Stimulated activated CD8-positive, alpha-beta memory T cell treated with anti-CD3 and anti-CD28 coated beads, Interleukin-12 subunit alpha, Interleukin-12 subunit beta, amount 100 ng/mL, for 24 hours (primary cell): Measurements from ENCODE around the gene DNAJC15.
"Not testable (repeated sequence)": the region's sequence is repeated elsewhere in the genome, so short reads cannot be mapped to it uniquely, and the experiment has no call there.

Experiments used
- DNase-seq: peaks from one replicate; pipeline ENCODE4 v3.0.0-alpha.2; 2020; ENCODE audit errors: extremely low read depth

DNAJC15 gene

DNA sequence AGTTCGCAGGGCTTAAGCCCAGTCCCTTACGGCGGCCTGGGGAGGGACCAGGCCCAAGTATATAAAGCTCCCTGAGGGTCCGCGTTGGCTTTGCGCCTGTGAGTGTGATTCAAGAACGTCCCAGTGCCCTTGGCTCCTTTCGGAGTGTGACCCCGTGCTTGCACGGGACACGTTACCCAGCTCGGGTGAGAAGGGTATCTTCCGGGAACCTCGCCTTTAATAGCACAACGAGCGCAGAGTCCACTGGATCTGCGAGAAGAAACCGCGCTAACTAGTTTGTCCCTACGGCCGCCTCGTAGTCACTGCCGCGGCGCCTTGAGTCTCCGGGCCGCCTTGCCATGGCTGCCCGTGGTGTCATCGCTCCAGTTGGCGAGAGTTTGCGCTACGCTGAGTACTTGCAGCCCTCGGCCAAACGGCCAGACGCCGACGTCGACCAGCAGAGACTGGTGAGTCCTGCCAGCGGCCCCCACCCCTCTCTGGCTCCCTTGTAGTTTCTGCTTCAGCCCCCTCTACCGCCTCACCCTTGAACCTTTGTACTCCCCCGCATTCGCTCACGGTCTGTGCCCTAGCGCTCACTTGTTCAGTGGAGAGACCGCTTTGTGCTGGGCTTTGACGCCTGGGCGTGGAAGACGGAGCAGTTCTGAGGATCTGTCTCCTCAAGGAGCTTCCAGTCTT lies at the start of gene DNAJC15:
DNAJC15 (plus strand) TSS at position 298 of the 675 bp plus-strand sequence; CDS start at position 339, 41 bp downstream.
- peak; percentile 42 for DNase-seq

DNA sequence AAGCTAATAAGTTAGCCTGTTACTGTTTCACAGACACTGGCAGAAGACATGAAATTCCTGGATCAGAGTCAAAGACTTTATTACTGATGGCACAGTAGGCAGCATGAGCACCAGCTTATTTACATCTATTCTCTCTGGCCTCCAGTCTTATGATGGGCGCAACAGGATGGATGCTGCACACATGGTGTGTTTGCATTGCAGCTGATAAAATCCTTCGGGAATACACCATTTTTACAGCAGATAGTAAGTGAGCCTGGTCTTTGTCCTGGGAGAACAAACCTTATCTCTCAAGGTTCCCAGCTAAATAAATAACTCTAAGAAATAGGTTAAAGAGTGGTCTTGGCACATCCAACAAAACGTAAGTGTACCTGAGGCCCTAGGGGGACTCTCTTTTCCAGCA lies 47.3 kb upstream of the DNAJC15 start:
- DNase-seq: no peak

GRCh38 chr13:42977219-42977659 lies 46.1 kb upstream of the DNAJC15 start:
- DNase-seq: no peak

- no peak for DNase-seq
These were observed 42.1 kb upstream of the DNAJC15 start for GRCh38 chr13:42981317-42981716.

DNA sequence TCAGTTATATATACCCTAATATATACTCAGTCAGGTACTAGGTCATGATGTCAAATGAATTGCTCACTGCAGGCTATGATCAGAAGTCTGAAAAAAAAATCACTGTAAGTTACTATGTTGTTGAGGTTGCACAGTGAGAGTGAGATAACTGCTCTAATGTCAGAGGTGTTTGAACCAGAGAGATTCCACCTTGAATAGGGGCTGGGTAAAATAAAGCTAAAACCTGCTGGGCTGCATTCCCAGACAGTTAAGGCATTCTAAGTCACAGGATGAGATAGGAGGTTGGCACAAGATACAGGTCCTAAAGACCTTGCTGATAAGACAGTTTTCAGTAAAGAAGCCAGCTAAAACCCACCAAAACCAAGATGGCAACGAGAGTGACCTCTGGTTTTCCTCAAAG lies 41.5 kb upstream of the DNAJC15 start:
- no peak for DNase-seq

- no peak for DNase-seq
These were observed 39.4 kb upstream of the DNAJC15 start for GRCh38 chr13:42984026-42984425.

DNA sequence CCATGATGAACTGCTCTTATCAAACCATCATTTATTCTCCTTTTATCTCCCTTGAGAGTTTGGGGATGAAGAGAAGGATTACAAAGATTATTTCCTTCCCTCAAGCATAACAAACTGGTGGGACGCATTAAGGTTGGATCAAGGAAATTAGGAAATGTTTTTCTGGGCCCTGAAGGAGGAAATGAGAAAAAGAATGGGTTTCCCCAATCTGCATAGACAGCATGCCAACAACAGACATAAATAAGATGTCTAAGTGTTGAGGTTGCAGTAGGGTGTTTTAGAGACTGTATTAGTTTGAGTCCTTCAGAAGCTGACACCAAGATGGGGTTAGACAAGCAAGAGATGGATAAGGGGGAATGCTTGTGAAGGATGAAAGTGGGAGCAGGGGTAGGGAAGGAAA lies 38.7 kb upstream of the DNAJC15 start:
- DNase-seq: no peak

GRCh38 chr13:42985312-42986175 lies 37.8 kb upstream of the DNAJC15 start:
- DNase-seq: no peak

DNA sequence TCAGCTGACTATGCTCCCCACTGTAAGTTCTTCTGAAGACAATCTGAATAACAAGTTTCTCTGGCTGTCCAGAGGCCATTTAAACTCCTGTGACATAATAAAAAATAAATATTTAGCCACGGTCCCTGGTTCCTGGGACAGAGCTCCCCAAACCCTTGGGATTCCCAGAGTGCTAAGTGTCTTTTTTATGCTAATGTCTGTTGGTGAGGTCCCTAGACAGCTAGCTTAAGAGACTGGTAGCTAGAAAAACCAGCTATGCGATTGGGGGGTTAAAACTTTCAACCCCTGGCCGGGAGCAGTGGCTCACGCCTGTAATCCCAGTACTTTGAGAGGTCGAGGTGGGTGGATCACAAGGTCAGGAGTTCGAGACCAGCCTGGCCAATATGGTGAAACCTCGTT lies 37.2 kb upstream of the DNAJC15 start:
- DNase-seq: no peak

DNA sequence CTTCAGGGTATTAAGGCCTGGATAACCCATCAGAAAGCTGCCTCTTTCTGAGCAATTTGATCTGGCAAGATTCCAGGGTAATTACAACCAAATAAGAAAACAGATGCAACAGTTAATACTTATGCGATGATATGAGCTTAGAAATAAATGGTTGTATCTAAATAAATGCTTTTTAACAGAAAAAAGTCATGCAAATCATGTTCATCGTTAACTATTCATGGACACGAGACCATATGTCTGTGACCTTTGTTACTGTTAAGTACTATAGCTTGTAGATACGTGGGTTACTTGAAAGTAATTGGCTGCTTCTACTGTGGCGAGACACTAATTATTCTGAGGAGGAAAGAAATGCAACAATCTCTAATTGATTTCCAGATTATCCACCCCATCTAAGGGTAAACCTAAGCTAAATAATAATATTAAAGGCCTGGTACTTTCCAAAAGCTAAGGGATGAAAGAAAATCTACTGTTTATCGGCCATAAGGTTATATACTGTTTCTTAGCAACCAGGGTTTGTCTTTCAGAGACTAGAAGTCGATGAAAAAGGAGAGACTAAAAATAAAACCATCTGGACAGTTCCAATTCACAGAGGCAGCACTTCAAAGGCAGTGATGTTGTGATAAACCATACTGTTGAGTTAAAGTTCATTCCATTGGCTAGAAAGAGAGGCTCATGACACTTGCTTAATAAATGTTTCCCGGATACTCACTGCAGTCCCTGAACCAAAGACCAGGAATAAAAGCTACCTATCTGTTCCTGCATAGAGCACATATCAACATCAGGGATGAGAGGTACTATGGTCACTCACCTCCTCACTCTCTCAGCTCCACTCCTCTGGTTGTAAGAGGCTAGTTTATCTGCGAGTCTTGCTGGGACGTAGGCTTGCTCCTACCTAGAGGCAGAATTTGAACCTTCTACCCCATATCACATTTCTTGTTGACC lies 32.8 kb upstream of the DNAJC15 start:
- no peak for DNase-seq

DNA sequence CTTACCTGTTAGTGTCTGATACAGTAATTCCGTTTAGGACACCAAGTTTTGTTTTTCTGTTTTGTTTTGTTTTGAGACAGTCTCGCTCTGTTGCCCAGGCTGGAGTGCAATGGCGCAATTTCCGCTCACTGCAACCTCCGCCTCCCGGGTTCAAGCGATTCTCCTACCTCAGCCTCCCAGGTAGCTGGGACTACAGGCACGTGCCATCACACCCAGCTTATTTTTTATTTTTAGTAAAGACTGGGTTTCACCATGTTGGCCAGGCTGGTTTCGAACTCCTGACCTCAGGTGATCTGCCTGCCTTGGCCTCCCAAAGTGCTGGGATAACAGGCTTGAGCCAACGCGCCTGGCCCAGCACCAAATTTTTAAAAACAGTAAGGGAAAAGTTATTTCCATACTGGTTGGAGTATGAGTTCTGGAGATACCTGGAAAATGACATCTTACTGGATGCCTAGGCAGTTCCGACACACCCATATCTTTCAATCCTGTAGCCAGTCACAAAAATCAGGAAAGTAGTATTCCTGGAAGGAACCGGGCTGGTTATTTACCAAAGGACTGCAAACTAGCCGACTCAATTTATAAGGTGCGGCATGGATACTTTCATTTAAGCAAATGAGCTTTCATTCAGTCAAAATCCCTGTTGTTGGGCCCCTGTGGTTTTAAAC lies 32.0 kb upstream of the DNAJC15 start:
- not testable (repeated sequence) for DNase-seq

GRCh38 chr13:42991898-42992763 lies 31.3 kb upstream of the DNAJC15 start, which contains the start of gene EPSTI1:
Gene EPSTI1 (minus strand): TSS chr13:42992241. CDS start chr13:42992165, 76 bp downstream.
- peak; percentile 45 for DNase-seq

DNA sequence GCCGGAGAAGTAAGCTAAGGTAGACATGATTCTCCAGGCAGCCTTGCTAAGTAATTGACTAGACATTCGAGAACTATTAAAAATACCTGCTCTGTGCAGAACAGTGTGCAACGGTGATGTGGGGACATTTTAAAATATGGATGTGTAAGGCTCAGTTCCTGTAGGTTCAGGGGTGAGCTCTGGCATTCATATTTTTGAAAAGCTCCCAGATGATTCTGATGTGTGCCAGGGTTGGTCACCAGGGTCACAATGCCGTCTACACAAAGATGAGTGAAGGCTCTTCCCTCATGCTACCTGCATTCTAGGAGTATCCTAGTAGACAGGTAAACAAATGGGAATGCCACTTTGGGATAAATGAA lies 30.6 kb upstream of the DNAJC15 start:
- DNase-seq: no peak

DNA sequence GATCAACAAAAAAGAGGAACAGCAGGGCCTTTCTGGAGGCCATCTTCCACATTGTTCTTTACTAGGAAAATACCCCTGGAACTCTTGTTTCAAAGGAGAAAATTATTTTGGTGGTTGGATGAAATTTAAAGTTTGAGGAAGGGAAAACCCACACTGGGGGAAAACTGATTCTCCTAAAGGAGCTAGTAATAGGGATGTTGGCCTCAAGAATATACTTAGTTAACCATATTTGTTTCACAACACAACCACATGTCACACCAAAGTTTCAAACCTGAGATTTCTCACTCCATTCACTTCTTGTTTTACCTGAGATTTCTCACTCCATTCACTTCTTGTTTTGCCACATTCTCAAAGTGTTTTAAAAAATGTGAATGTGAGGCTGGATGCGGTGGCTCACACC lies 28.5 kb upstream of the DNAJC15 start:
- DNase-seq: no peak

DNA sequence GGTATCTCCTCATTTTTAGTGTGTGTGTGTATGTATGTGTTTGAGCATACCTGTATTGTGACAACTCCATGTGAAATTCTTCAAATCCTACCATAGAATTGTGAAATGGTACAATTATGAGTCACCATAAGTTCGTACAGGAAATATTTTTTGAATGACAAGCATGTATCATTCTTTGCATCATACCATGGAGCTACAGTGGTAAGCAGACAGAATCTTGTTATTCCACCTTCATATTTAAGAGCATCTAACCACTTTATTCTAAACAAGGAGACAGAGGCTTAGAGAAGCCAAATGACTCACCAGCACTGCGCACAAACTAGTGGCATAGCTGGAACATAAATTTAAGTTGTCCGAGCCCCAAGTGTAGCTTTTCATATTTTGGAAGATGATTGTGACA lies 26.8 kb upstream of the DNAJC15 start:
- no peak for DNase-seq

GRCh38 chr13:42997381-42997780 lies 26.0 kb upstream of the DNAJC15 start:
- no peak for DNase-seq

GRCh38 chr13:42999491-42999890 lies 23.9 kb upstream of the DNAJC15 start:
- no peak for DNase-seq

DNA sequence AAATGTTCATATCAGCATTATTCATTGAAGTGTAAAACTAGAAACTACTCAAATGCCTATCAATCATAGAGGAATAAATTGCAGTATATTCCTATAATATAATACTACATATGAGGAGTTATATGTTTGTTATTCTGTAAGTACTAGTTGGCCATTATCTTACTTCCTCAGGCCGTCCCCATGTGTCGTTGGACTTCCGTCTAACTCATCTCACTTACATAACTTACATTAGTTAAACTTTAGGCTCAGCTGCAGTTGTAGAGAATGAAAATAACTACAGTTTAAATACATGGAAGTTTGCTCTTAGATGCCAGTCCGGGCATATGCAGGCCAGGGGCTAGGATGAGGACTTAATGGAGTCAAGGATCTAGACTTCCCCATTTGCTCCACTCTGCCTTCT lies 22.7 kb upstream of the DNAJC15 start:
- DNase-seq: no peak

GRCh38 chr13:43002021-43002420 lies 21.4 kb upstream of the DNAJC15 start:
- no peak for DNase-seq

- DNase-seq: no peak
These were observed 20.4 kb upstream of the DNAJC15 start for GRCh38 chr13:43003010-43003409.
